ENCODE measurements around the gene WDR41. TPM values are rescaled to one million over a fixed set of nuclear protein-coding genes. Genes with fewer than 3 reads are reported as not detected.
"Not testable (repeated sequence)": the region's sequence is repeated elsewhere in the genome, so short reads cannot be mapped to it uniquely, and the experiment has no call there.

Gene WDR41
- total RNA-seq, 4 donors from 2014 or later = 32.1 to 43.1 (median 39.5) TPM

- WGBS = 49% methylated on average over 4 of the region's 4 CpGs
- TF ChIP-seq POLR2A (IDR thresholded peaks at IDR 0.05) (no peak), EP300 (IDR thresholded peaks at IDR 0.05) (no peak), POLR2AphosphoS5 (IDR thresholded peaks at IDR 0.05) (no peak), CTCF (IDR thresholded peaks at IDR 0.05) (no peak)
- no peak for DNase-seq (ENCODE audit: low spot score in 2 of 2)
- H3K27me3 ChIP-seq = no peaks in the 10 kb centered on the region
- no peak overlapping the region for H3K27ac ChIP-seq
- H3K9me3 ChIP-seq = no peaks in the 10 kb centered on the region
- H3K4me3 ChIP-seq = no peak overlapping the region
- H3K36me3 ChIP-seq = peaks cover 18% of the 10 kb centered on the region
- peaks cover 11% of the 10 kb centered on the region for H3K4me1 ChIP-seq
Observed at GRCh38 chr5:77486344-77486962, 5.7 kb downstream of the WDR41 start.

- H3K27ac ChIP-seq = no peak overlapping the region
- TF ChIP-seq CTCF (IDR thresholded peaks at IDR 0.05) (no peak), POLR2A (IDR thresholded peaks at IDR 0.05) (no peak), POLR2AphosphoS5 (IDR thresholded peaks at IDR 0.05) (no peak), EP300 (IDR thresholded peaks at IDR 0.05) (no peak)
- H3K27me3 ChIP-seq = no peaks in the 10 kb centered on the region
- no peak for DNase-seq (ENCODE audit: low spot score in 2 of 2)
- no peaks in the 10 kb centered on the region for H3K9me3 ChIP-seq
- H3K4me3 ChIP-seq = no peak overlapping the region
- H3K36me3 ChIP-seq = peaks cover 24% of the 10 kb centered on the region
- WGBS = 92% methylated on average over 2 of the region's 2 CpGs
- H3K4me1 ChIP-seq = peaks cover 11% of the 10 kb centered on the region
Observed at GRCh38 chr5:77483682-77484081, 8.4 kb downstream of the WDR41 start.

- not testable (repeated sequence) for DNase-seq (ENCODE audit: low spot score in 2 of 2); H3K27me3 ChIP-seq; H3K9me3 ChIP-seq; H3K27ac ChIP-seq; H3K4me3 ChIP-seq; H3K36me3 ChIP-seq; H3K4me1 ChIP-seq
- WGBS = 97% methylated on average over 11 of the region's 11 CpGs
Observed at GRCh38 chr5:77475041-77475440, 17.1 kb downstream of the WDR41 start.

- H3K4me1 ChIP-seq; H3K27ac ChIP-seq; H3K27me3 ChIP-seq; DNase-seq (ENCODE audit: low spot score in 2 of 2); H3K4me3 ChIP-seq; H3K36me3 ChIP-seq; H3K9me3 ChIP-seq: not testable (repeated sequence)
- 99% methylated on average over 3 of the region's 3 CpGs for WGBS
Observed at GRCh38 chr5:77468875-77469274, 23.2 kb downstream of the WDR41 start.

GRCh38 chr5:77463905-77464304 lies 28.2 kb downstream of the WDR41 start:
- no peaks in the 10 kb centered on the region for H3K27me3 ChIP-seq
- WGBS = 98% methylated on average over 1 of the region's 1 CpG
- H3K36me3 ChIP-seq = peaks cover 10% of the 10 kb centered on the region
- H3K4me1 ChIP-seq = no peaks in the 10 kb centered on the region
- H3K27ac ChIP-seq = no peak overlapping the region
- no peak for TF ChIP-seq POLR2AphosphoS5 (IDR thresholded peaks at IDR 0.05)
- no peak for TF ChIP-seq CTCF (IDR thresholded peaks at IDR 0.05)
- no peak for TF ChIP-seq POLR2A (IDR thresholded peaks at IDR 0.05)
- no peak for TF ChIP-seq EP300 (IDR thresholded peaks at IDR 0.05)
- DNase-seq (ENCODE audit: low spot score in 2 of 2) = no peak
- peaks cover under 1% of the 10 kb centered on the region for H3K9me3 ChIP-seq
- no peak overlapping the region for H3K4me3 ChIP-seq

- no peak overlapping the region for H3K4me3 ChIP-seq
- H3K27me3 ChIP-seq = no peaks in the 10 kb centered on the region
- no peaks in the 10 kb centered on the region for H3K4me1 ChIP-seq
- TF ChIP-seq POLR2AphosphoS5 (IDR thresholded peaks at IDR 0.05) (no peak), POLR2A (IDR thresholded peaks at IDR 0.05) (no peak), EP300 (IDR thresholded peaks at IDR 0.05) (no peak), CTCF (IDR thresholded peaks at IDR 0.05) (no peak)
- peaks cover 10% of the 10 kb centered on the region for H3K36me3 ChIP-seq
- no peak for DNase-seq (ENCODE audit: low spot score in 2 of 2)
- WGBS = 98% methylated on average over 5 of the region's 5 CpGs
- H3K9me3 ChIP-seq = no peaks in the 10 kb centered on the region
- H3K27ac ChIP-seq = no peak overlapping the region
Observed at GRCh38 chr5:77461287-77461686, 30.8 kb downstream of the WDR41 start.

Measured in suprapubic skin (tissue), 4 donors.